K562 (cell line): ENCODE measurements around the gene LCMT2. TPM values are rescaled to one million over a fixed set of nuclear protein-coding genes. Genes with fewer than 3 reads are reported as not detected.

Experiments
- ATAC-seq: fragments of 200-7000 bp; cut with Tn5 transposase; 3 replicates; pipeline ENCODE4 v1.9.1; 2020; ENCODE audit warnings: moderate library complexity
- BruUV-seq: library from RNA; stranded (reverse); fragments of 400-500 nt; replicated peaks from 2 replicates; lab custom pipeline; 2021; lab: Mats Ljungman, UMichigan
- CTCF ChIA-PET: fragments of 300-600 bp; formaldehyde crosslinking; extraction: SDS; loops from one replicate; lab custom pipeline; 2021; ENCODE audit warnings: low intra/inter-chr PET ratio; lab: Yijun Ruan, JAX
- POLR2A ChIA-PET: fragments of 300-600, 350-650 bp; sonication (Branson Sonifier 250); formaldehyde crosslinking; extraction: SDS; loops from one replicate; lab custom pipeline; 2021; ENCODE audit warnings: antibody characterized with exemption, inconsistent platforms; lab: Yijun Ruan, JAX
- DNase-seq, 4 experiments: peaks; one replicate each; pipeline versions ENCODE4 v3.0.0 to v3.0.0-alpha.2; 2011 to 2018; ENCODE audit warnings: low spot score in 3 of 4, mixed read lengths in 3 of 4; ENCODE audit errors: extremely low read depth in 1 of 4
- FAIRE-seq: peaks from 2 replicates; lab custom pipeline; 2011; peaks lifted over from hg19 to GRCh38; lab: Jason Lieb, UNC
- H2AFZ ChIP-seq: 2 replicates; pipeline ENCODE4 v1.6.0; 2011; ENCODE audit warnings: low read depth, low read length, control low read depth, inconsistent platforms
- H3K27ac ChIP-seq: fragments of 200-600 bp; 3 replicates; pipeline ENCODE4 v1.8.0; 2011; ENCODE audit warnings: low read depth, mild to moderate bottlenecking, control low read depth, inconsistent platforms, low read length, moderate library complexity, mixed read lengths; ENCODE audit errors: extremely low read depth
- H3K27me3 ChIP-seq, 2 experiments: fragments of 300-600 bp in 1 of 2; 2 replicates in 1 of 2; 3 replicates in 1 of 2; pipeline versions ENCODE4 v1.6.0 to v1.8.0; 2011; ENCODE audit warnings: inconsistent platforms in 2 of 2, low read length in 2 of 2, mild to moderate bottlenecking in 1 of 2, mixed read lengths in 1 of 2, moderate library complexity in 1 of 2; ENCODE audit not compliant: control insufficient read depth in 2 of 2, insufficient read depth in 2 of 2
- H3K36me3 ChIP-seq: fragments of 300-600 bp; 3 replicates; pipeline ENCODE4 v1.8.0; 2011; ENCODE audit warnings: mild to moderate bottlenecking, low read length, inconsistent platforms; ENCODE audit not compliant: control insufficient read depth, insufficient read depth
- H3K4me1 ChIP-seq, 2 experiments: fragments of 200-600 bp in 1 of 2; replicated peaks in 1 of 2; 2 replicates in 1 of 2; 3 replicates in 1 of 2; pipeline versions ENCODE4 v1.5.1 to v1.8.0; 2011; ENCODE audit warnings: inconsistent platforms in 2 of 2, low read length in 2 of 2, mild to moderate bottlenecking in 1 of 2, mixed read lengths in 1 of 2, moderate library complexity in 1 of 2; ENCODE audit not compliant: control insufficient read depth in 2 of 2, insufficient read depth in 2 of 2
- H3K4me2 ChIP-seq: 2 replicates; pipeline ENCODE4 v1.6.1; 2011; ENCODE audit warnings: low read length, control low read depth, inconsistent platforms, mixed read lengths; ENCODE audit not compliant: insufficient read depth
- H3K4me3 ChIP-seq: fragments of 200-600 bp; sonication (generic), shearing (Covaris generic); 2 replicates; pipeline ENCODE4 v1.5.1; 2016; ENCODE audit warnings: control low read depth, inconsistent platforms
- H3K79me2 ChIP-seq: fragments of 200-600 bp; 3 replicates; pipeline ENCODE4 v1.8.0; 2011; ENCODE audit warnings: low read length, inconsistent platforms; ENCODE audit not compliant: control insufficient read depth, insufficient read depth
- H3K9ac ChIP-seq, 2 experiments: 2 replicates each; pipeline versions ENCODE4 v1.6.0 to v1.6.1; 2011; ENCODE audit warnings: low read depth in 2 of 2, low read length in 2 of 2, control low read depth in 1 of 2, inconsistent platforms in 1 of 2, mild to moderate bottlenecking in 1 of 2, mixed read lengths in 1 of 2; ENCODE audit not compliant: insufficient read depth in 1 of 2
- H3K9me1 ChIP-seq: one replicate; pipeline ENCODE4 v1.6.0; 2011; ENCODE audit warnings: inconsistent platforms, mild to moderate bottlenecking, low read length, moderate library complexity; ENCODE audit not compliant: control insufficient read depth, insufficient read depth
- H3K9me3 ChIP-seq: replicated peaks from 2 replicates; pipeline ENCODE4 v1.5.1; 2011; ENCODE audit warnings: low read depth, low read length, inconsistent platforms; ENCODE audit not compliant: control insufficient read depth, insufficient read depth
- H4K20me1 ChIP-seq: replicated peaks from 2 replicates; pipeline ENCODE4 v1.6.1; 2011; ENCODE audit warnings: low read length, inconsistent platforms, mixed read lengths; ENCODE audit not compliant: control insufficient read depth, insufficient read depth
- ARID4B ChIP-seq: sonication (generic); formaldehyde crosslinking; IDR thresholded peaks from 2 replicates; pipeline ENCODE4 v1.8.0; 2022; ENCODE audit warnings: mild to moderate bottlenecking, missing genetic modification reagents
- BCL6 ChIP-seq: fragments of 250-450 bp; sonication (Bioruptor Pico); IDR thresholded peaks from 2 replicates; pipeline ENCODE4 v1.4.0; 2020
- BRD4 ChIP-seq: fragments of 200-600 bp; sonication (generic); IDR thresholded peaks from 2 replicates; pipeline ENCODE4 v1.6.1; 2017; ENCODE audit warnings: inconsistent platforms
- CC2D1A ChIP-seq: fragments of 450-650 bp; IDR thresholded peaks from 2 replicates; pipeline ENCODE4 v1.6.1; 2017; ENCODE audit warnings: mild to moderate bottlenecking
- CLOCK ChIP-seq: fragments of 250-450 bp; sonication (Bioruptor Pico); IDR thresholded peaks from 2 replicates; pipeline ENCODE4 v1.4.0; 2020; ENCODE audit warnings: mild to moderate bottlenecking, moderate library complexity, borderline replicate concordance
- HDAC3 ChIP-seq: fragments of 450-650 bp; IDR thresholded peaks from 2 replicates; pipeline ENCODE4 v1.6.1; 2018; ENCODE audit warnings: borderline replicate concordance, mild to moderate bottlenecking, moderate library complexity; ENCODE audit not compliant: partially characterized antibody
- HMGN3 ChIP-seq: IDR thresholded peaks from 2 replicates; pipeline ENCODE4 v1.6.1; 2011; ENCODE audit warnings: borderline replicate concordance, low read depth, mild to moderate bottlenecking, mixed read lengths, low read length; ENCODE audit not compliant: insufficient read length; ENCODE audit errors: extremely low read depth
- SREBF2 ChIP-seq: sonication (generic); formaldehyde crosslinking; IDR thresholded peaks from 2 replicates; pipeline ENCODE4 v1.4.0; 2020; ENCODE audit warnings: mild to moderate bottlenecking, missing genetic modification reagents
- ZMIZ1 ChIP-seq, 2 experiments: fragments of 150-350 bp in 1 of 2; IDR thresholded peaks; 2 replicates each; pipeline ENCODE4 v1.6.1; 2012 to 2016; ENCODE audit warnings: low read depth in 2 of 2, low read length in 2 of 2, mild to moderate bottlenecking in 1 of 2, moderate library complexity in 1 of 2
- WGBS: fragments of 100-300 bp; shearing (Covaris generic); methylation state at CpG from one replicate; pipeline ENCODE4 v1.1.6; 2016; ENCODE audit warnings: low coverage, mixed read lengths; ENCODE audit not compliant: insufficient coverage; ENCODE audit errors: missing lambda C conversion rate; 5-methylcytosine and 5-hydroxymethylcytosine counted together
- in situ Hi-C: fragments of 300-500 bp; cut with MboI; formaldehyde crosslinking; loops from 4 replicates; pipeline ENCODE4 v1.15.0; 2018; ENCODE audit warnings: inconsistent platforms, mixed read lengths
- intact Hi-C: fragments of 100-400 bp; cut with micrococcal nuclease; formaldehyde crosslinking; loops from 2 replicates; pipeline ENCODE4 v1.14.2; 2022
- polyA plus RNA-seq, 8 experiments: library from polyadenylated mRNA; depleted of rRNA in 4 of 8; stranded (reverse) in 5 of 8; unstranded in 3 of 8; fragments of >200 nt; fragmentation: Nextera tagmentation in 2 of 8; fragmentation: Illumina TruSeq in 1 of 8; extraction: Ambion mirVana in 2 of 8; extraction: Trizol in 1 of 8; gene quantifications; 2 replicates each; pipeline versions ENCODE4 v1.2.1 to v1.2.3, GENCODE V29; 2011 to 2014; ENCODE audit warnings: inconsistent platforms in 1 of 8, missing spikeins in 1 of 8
- total RNA-seq, 7 experiments: library from RNA; depleted of rRNA in 6 of 7; stranded (reverse); fragments of >200 nt in 6 of 7; fragmentation: Illumina TruSeq in 2 of 7; extraction: Trizol in 2 of 7; gene quantifications; 2 replicates each; pipeline versions ENCODE4 v1.2.1 to v1.2.3, GENCODE V29; 2011 to 2021; ENCODE audit warnings: low replicate concordance in 1 of 7

LCMT2 gene
- total and polyA plus RNA-seq, 9 of the 15 experiments (the other 6 are each of a cell fraction or from before 2014, with no cell fraction given): 2.5 to 22.3 (median 15.2) TPM

GRCh38 chr15:43317566-43318184, 12.7 kb downstream of the LCMT2 start:
- no TSS peak for BruUV-seq
- in situ Hi-C loops: no loop called here
- H3K9me1 ChIP-seq: no peaks in the 10 kb centered on the region
- CTCF ChIA-PET: no interaction called here
- H3K4me1 ChIP-seq: no peaks in the 10 kb centered on the region; a peak in 1 of 5 replicates
- no peak overlapping the region for H3K4me2 ChIP-seq
- intact Hi-C loops: no loop called here
- ATAC-seq (no peak), DNase-seq (no peak), FAIRE-seq (no peak)
- no peaks in the 10 kb centered on the region for H3K9me3 ChIP-seq
- H3K36me3 ChIP-seq: no peaks in the 10 kb centered on the region
- H3K27me3 ChIP-seq: peaks cover 19 to 23% of the 10 kb centered on the region in 2 experiments
- no peak overlapping the region for H3K9ac ChIP-seq
- no peak overlapping the region for H2AFZ ChIP-seq
- WGBS: 10% methylated on average over 8 of the region's 8 CpGs
- H3K4me3 ChIP-seq: no peak overlapping the region
- POLR2A ChIA-PET: interaction anchor here (2.2 kb wide), 1 partner anchor 10 kb away, joined by 7 read pairs; no protein-coding TSS in a partner anchor
- H4K20me1 ChIP-seq: no peaks in the 10 kb centered on the region
- no peaks in the 10 kb centered on the region for H3K79me2 ChIP-seq
- H3K27ac ChIP-seq: no peak overlapping the region
- TF ChIP-seq HMGN3 (no peak), BRD4 (no peak), ARID4B (no peak), CLOCK (no peak), CC2D1A (no peak), HDAC3 (no peak), ZMIZ1 (IDR thresholded peaks at IDR 0.05; ENCODE audit: low read depth in 2 of 2, low read length in 2 of 2) (no peak), BCL6 (no peak), SREBF2 (no peak)
